NCI-H187 (cell line): ENCODE data around the gene IFITM2.
"Not testable (repeated sequence)": the region's sequence is repeated elsewhere in the genome, so short reads cannot be mapped to it uniquely, and the experiment has no call there.

Experiments used
- DNase-seq, 2 experiments: peaks; one replicate each; lab custom pipeline; 2025; lab: John Stamatoyannopoulos, UW

The IFITM2 gene

DNA sequence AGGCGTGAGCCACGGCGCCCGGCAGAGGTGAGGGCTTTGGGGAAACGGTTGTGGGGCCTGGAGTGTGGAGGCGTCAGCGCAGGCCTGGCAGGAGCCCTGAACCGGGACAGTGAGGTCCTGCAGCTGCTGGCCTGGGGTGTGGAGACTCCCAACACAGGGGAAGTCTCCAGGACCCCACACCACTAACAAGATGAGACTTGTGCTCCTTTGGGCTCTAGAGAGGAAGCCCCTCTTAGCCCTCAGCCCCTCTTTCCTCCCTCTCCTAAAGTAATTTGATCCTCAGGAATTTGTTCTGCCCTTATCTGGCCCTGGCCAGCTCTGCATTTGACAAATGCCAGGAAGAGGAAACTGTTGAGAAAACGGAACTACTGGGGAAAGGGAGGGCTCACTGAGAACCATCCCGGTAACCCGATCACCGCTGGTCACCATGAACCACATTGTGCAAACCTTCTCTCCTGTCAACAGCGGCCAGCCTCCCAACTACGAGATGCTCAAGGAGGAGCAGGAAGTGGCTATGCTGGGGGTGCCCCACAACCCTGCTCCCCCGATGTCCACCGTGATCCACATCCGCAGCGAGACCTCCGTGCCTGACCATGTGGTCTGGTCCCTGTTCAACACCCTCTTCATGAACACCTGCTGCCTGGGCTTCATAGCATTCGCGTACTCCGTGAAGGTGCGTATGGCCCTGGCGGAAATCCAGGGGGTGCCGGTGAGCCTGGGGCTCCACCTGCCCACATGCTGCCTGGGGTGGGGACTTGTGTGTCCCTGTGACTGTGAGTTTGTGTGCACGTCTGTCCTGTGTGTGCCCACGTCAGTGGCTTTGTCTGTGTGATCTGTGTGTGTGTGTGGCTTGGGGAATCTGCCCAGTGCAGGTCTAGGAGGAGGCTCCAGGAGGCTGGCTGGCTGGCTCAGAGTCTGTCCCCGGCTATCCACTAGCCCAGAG lies at the start of gene IFITM2:
Gene IFITM2, plus strand, starts transcription at position 51 of the 943 bp plus-strand sequence. Its CDS starts 377 bp downstream, at position 428.
- not testable (repeated sequence) for DNase-seq

DNA sequence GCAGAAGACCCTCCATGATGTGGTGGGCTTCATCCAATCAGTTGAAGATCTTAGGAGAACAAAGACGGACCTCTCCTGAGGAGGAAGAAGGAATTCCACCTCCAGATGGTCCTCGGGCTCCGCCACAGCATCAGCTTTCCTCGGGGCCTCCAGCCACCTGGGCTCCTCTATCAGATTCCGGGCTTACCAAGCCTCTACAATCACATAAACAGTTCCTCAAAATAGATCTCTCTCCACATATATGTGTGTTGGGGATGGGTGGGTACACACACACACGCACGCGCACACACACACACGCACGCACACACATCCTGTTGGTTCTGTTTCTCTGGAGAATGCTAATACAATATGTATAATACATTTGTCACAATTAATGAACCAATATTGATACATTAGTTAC lies 48.2 kb upstream of the IFITM2 start:
- DNase-seq, result no peak

DNA sequence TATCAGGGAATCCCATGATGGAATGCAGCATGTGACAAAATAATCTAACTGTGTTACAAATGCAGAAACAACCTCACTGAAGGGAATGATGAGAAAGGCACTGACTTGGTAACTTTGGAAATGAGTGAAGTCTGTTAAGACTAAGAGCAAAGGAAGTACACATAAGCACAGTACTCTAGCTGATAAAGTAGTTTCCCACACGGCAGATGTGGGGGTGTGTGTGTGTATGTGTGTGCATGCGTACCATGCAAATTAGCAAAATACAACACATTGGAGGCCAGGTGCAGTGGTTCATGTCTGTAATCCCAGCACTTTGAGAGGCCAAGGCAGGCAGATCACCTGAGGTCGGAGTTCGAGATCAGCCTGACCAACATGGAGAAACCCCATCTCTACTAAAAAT lies 46.0 kb upstream of the IFITM2 start:
- DNase-seq, result no peak

DNA sequence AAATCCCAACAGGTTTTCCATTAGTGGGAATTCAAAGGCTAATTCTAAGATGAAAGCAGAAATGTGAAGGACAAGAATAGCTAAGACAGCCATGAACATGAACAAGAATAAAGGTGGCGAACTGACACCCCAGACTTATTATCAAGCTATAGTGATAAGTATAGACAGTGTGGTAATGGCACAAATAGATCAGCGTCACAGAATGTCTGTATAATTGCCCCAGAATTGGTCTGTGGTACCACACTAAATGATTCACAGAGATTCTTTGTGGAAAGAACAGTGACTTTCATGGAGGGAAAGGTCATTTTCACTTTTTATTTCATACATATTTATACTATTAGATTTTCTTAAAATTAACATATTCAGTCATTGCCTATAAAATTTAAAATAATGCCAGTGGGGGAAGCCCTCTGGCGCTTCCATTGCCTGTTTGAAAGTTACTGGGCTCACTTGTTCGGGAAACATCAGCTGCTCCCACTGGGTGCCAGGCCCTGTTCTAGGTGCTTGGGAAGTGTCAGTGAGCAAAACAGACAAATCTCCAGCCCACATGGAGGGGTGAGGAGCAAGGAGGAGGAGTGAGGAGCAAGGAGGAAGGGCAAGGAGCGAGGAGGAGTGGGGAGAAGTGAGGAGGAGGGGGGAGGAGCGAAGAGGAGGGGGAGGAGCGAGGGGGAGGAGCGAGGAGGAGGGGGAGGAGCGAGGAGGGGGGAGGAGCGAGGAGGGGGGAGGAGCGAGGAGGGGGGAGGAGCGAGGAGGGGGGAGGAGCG lies 40.8 kb upstream of the IFITM2 start:
- no peak for DNase-seq

DNA sequence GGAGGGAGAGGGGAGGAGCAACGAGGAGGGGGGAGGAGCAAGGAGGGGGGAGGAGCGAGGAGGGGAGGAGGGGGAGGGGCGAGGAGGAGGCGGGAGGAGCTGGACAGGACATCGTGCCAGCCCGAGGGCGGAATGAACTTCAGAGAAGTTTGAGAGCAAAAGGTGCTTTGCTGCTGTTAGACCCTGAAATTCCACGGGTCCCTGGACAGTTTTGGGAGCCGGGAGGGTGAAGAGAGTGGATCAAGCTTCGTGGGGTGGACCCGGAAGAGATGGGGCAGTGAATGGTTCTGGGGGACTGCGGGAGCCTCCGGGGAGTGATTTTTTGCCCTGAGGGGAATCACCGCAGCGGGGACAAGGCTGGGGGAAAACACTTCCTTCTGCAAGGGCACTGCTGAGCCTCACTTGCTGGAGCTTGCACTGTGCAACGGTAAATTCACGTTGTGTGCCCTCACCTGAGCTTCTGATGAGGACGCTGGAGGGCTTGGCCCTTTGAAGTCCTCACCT lies 40.1 kb upstream of the IFITM2 start:
- DNase-seq, result no peak

DNA sequence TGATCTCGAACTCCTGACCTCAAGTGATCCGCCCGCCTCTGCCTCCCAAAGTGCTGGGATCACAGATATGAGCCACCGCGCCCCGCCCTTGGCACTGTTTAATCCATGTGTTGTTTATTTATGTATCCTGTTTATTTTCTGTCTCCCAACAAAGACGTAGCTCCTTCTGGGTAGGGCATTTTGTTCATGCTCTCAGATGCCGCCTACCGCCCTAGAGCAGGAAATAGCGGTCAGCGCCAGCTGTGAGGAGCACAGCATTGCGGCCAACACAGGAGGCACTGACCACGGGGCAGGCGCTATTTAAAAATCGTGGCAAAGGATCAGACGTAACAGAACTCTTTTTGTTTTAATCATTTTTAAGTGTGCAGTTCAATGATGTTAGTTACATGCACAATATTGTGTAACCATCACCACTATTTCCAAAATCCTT lies 38.9 kb upstream of the IFITM2 start:
- not testable (repeated sequence) for DNase-seq

DNA sequence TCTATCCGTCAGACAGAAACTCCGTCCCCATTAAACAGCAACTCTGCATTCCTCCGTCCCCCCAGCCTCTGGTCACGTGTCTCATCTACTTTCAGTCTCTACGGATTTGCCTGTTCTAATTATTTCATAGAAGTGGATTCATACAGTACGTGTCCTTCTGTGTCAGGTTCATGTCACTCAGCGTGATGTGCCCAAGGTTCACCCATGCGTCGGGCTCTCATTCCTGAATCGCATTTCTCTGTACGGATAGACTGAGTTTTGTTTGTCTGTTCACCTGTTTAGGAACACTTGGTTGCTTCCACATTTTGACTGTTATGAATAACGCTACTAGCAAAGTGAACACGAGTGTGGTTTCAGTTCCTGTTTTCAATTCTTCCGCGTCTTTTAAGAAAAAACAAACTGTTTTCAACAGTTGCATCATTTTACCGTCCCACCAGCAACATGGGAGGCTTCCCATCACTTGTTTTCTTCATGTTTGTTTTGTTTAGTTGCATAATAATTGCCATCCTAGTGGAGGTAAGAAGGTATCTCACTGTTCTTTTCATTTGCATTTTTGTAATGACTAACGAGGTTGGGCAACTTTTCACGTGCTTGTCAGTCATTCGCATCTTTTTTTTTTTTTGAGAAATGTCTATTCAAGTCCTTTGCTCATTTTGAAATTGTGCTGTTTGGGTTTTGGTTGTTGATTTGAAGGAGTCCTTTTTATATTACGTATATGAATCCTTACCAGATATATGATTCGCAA lies 38.3 kb upstream of the IFITM2 start:
- no peak for DNase-seq

DNA sequence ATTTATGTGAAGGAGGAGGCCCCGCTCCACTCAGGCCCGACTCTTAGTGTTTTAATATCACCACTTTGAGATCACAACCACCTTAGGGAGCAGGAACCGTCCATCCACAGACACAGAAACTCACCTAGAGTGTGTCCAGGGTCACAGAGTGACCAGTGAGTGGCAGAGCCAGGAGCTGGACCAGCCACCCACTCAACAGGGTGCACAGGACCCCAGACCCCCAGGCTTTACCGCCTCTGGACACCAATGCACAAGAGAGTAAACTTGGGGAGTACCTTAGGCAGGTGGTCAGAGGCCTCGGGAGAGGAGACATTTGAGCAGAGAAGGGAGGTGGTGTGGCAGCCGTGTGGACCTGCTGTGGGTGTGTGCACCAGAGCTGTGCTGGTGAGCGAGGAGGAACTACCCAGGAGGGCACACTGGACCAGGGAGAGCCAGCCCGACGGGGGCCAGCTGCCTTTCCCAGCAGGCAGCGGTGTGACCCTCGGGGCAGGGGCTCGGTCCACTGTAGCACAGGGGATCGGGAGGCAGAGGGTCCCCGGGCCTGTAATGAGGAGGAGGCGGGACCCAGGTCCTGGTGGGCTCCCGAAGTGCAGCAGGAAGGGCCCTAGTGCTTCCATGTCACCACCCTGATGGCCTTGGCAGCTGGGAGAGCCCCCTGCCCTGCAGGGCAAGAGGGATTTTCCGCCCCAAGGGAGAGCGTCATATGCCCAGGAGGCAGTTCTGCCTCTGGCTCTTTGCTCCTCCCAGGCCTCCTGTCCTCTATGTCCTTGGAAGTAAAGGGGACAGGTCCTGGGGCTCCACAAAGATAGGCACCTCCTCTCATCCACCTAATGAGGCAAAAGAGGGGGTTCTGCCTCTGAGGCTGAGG lies 36.9 kb upstream of the IFITM2 start:
- DNase-seq, result no peak

DNA sequence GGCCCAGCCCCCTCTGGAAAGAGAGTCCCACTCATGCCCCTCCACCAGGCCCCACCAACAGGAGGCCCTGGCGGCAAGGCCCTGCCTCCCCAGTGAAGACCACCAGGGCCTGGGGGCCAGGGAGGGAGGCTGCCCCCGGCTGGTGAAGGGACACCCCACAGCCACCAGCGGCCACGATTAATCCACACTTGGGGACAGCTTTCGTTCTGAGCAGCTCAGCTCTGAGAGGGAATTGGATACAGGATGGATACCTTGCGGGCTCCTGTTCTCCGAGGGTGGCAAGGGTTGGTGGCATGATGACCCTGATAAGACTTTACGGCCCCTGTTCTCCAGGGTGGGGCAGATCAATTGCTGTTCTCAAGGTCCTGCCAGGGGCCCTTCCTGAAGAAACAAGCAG lies 36.3 kb upstream of the IFITM2 start:
- DNase-seq, result no peak

DNA sequence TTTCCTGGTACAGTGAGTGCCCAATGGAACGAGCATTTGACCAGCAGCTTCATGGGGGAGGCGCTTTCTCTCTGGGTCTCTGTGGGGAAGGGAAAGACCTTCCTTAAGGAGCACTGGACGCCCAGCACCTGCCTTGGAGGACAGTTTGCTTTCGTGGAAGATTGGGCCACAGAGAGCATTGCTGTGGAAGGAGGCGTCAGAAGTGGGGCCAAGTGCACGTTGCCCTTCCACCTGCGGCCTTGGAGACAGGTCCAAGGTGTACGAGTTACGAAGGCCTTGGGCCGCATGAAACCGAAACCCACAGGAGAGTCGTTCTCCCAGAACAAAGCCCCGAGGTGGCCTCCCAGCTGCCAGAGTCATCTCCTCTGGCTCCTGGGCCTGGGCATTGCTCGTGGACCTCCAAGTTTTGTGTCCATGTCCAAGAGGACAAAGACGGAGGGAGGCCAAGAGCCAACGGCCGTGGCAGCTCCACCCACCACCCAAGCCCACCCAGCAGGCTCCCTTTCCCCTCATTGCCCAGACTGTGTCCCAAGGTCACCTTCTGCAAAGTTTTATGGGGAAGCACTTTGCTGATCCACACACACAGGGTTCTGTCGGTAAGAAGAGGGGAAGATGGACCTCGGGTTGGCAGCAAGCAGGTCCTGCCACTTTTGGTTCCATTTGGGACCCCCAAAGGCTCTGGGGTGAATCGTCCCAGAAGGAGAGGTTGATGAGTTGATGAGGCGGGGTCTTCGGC lies 35.3 kb upstream of the IFITM2 start:
- no peak for DNase-seq

DNA sequence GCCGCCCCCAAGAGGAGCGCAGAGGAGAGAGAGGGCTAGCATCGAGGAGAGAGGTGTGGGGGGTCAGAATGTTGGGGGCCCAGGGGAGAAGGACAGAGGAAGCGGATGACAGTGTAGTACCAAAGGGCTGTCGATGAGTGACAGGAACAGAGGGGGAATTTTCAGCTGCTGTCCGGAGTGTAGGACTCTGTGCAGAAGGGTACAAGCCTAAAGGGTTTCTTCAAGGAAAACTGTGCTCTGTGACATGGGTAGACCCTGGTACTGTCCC lies 34.8 kb upstream of the IFITM2 start:
- no peak for DNase-seq

DNA sequence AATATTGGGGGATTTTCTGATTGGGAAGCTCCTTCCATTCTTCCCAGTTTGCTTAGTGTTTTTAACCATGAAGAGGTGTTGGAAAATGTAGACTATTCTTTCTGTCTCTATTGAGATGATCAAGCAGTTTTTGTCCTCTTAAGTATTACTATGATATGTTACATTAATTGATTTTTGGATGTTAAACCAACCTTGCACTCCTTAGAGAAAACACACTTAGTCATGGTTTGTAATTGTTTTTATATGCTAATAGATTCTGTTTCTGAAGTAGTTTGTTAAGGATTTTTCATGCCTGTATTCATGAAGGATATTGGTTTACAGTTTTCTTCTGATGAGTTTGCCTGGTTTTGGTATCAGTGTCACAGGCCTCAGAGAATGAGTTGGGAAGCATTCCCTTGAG lies 31.4 kb upstream of the IFITM2 start:
- no peak for DNase-seq

DNA sequence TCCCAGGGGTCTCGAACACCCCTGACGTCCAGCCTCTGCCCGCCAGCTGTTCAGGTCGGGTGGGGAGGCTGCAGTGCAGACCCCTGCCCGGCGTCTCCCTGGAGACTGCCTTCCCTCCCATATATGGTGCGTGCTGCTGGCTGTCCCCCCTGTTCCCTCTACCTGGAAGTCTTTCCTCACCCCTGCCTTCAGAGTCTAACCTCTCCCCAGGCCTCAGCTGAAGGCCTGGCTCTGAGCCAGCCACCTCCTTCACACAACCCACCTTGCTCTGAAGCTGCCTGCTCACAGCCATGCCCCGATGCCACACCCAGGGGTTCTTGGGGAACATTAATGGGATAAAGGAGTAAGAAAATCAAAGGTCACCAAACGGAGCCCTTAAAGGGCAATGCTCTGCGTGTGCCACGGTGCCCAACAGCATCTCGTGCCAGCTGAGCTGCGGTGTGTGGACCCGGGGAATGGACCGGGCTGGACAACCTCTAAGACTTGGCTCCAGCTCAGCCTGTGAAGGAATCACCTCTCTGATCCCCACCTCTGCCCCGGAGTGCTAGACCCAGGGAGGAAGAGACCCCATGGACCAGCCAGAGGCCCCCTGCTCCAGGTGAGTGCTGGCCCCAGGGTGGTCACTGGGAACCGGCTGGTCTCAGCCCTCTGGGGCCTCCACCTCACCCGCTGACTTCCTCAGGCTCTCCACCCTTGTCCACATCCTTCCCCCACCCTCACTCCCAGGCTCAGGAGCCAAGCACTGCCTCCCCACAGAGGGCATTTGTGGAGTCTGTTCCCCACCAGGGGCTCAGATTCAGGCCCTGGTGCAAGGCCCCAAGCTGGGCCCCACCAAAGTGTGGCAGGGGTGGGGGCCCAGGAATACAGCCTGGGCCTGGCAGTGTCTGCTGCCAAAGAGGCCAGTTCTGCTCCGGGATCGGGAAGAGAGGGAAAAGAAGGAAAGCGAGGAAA lies 29.3 kb upstream of the IFITM2 start, which contains the start of gene NLRP6:
Gene NLRP6, plus strand, starts transcription at position 407 of the 951 bp plus-strand sequence. Its CDS starts 163 bp downstream, at position 570.
- no peak for DNase-seq

DNA sequence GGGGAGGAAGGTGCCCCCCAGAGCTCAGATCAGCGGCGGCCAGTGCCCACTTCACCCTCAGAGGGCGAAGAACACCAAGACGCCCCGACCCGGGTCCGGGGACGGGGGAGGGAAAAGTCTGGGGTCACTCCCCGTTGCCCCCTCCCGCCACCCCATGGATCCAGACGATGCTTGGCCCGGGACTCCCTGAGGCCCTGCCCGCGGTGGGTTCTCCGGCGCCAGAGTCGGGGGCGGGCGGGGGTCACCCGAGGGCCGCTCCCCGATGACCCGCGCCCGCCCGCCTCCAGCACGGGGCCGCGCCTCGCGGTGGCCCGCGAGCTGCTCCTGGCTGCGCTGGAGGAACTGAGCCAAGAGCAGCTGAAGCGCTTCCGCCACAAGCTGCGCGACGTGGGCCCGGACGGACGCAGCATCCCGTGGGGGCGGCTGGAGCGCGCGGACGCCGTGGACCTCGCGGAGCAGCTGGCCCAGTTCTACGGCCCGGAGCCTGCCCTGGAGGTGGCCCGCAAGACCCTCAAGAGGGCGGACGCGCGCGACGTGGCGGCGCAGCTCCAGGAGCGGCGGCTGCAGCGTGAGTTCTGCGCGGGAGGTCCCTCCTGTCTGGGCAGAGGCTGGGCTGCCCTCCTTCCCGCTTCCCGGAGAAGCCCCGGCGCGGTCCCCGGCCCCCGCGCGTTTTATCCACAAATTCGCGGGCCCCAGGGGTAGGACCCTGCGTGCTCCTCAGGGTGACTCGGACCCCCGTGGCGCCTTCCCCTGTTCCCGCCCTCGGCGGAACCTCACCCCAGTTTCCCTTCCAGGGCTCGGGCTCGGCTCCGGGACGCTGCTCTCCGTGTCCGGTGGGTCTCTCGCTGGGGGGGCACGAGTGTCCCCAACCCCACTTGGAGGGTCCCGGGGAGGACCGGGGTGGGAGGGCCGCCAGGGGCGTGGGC lies 28.3 kb upstream of the IFITM2 start:
- no peak for DNase-seq

DNA sequence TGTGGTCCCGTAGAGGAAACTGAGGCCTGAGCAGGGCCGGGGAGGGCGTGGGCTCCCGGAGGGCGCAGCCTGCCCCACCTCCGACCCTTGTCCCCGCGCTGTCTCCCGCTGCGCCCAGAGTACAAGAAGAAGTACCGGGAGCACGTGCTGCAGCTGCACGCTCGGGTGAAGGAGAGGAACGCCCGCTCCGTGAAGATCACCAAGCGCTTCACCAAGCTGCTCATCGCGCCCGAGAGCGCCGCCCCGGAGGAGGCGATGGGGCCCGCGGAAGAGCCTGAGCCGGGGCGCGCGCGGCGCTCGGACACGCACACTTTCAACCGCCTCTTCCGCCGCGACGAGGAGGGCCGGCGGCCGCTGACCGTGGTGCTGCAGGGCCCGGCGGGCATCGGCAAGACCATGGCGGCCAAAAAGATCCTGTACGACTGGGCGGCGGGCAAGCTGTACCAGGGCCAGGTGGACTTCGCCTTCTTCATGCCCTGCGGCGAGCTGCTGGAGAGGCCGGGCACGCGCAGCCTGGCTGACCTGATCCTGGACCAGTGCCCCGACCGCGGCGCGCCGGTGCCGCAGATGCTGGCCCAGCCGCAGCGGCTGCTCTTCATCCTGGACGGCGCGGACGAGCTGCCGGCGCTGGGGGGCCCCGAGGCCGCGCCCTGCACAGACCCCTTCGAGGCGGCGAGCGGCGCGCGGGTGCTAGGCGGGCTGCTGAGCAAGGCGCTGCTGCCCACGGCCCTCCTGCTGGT lies 27.5 kb upstream of the IFITM2 start:
- DNase-seq, result no peak

DNA sequence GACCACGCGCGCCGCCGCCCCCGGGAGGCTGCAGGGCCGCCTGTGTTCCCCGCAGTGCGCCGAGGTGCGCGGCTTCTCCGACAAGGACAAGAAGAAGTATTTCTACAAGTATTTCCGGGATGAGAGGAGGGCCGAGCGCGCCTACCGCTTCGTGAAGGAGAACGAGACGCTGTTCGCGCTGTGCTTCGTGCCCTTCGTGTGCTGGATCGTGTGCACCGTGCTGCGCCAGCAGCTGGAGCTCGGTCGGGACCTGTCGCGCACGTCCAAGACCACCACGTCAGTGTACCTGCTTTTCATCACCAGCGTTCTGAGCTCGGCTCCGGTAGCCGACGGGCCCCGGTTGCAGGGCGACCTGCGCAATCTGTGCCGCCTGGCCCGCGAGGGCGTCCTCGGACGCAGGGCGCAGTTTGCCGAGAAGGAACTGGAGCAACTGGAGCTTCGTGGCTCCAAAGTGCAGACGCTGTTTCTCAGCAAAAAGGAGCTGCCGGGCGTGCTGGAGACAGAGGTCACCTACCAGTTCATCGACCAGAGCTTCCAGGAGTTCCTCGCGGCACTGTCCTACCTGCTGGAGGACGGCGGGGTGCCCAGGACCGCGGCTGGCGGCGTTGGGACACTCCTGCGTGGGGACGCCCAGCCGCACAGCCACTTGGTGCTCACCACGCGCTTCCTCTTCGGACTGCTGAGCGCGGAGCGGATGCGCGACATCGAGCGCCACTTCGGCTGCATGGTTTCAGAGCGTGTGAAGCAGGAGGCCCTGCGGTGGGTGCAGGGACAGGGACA lies 26.7 kb upstream of the IFITM2 start:
- DNase-seq, result no peak
